ENCODE results near the gene LMLN.

LMLN gene

DNA sequence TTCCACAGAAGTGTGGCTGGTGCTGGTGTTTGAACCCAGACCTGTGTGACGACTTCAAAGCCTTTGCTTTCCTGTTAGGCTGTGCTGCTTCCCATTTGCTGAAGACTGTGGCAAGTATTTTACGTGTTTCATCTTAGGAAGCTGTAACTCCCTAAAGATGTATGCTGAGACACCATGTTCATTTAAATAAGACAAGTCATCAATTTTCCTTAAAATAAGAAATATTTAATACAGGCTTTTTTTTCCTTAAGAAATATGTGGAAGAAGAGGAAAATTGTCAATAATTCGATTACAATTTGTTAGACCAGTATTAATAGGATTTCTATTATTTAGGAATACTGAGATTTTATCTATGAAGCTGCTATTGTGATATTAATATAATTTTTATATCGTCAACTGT is 58.4 kb downstream of the LMLN start:
- no peak overlapping the region for H3K27ac ChIP-seq (ENCODE audit: low read depth, low read length)
- H3F3A ChIP-seq (ENCODE audit: insufficient read depth) = no peaks in the 10 kb centered on the region
- H2AFZ ChIP-seq (ENCODE audit: low read depth, low read length, severe bottlenecking) = no peak overlapping the region
- no peaks in the 10 kb centered on the region for H4K20me1 ChIP-seq (ENCODE audit: low read depth, low read length)
- no peak overlapping the region for H3K9ac ChIP-seq (ENCODE audit: low read length)
- no peaks in the 10 kb centered on the region for H3K36me3 ChIP-seq (ENCODE audit: low read length)
- no peak overlapping the region for H3K4me2 ChIP-seq (ENCODE audit: low read depth, low read length, poor library complexity, severe bottlenecking)
- H3K79me2 ChIP-seq (ENCODE audit: insufficient read depth, low read length) = no peaks in the 10 kb centered on the region
- no peak for TF ChIP-seq EZH2phosphoT487 (conservative IDR thresholded peaks at IDR 0.05; ENCODE audit: low read length)
- TF ChIP-seq, protein P1, sequence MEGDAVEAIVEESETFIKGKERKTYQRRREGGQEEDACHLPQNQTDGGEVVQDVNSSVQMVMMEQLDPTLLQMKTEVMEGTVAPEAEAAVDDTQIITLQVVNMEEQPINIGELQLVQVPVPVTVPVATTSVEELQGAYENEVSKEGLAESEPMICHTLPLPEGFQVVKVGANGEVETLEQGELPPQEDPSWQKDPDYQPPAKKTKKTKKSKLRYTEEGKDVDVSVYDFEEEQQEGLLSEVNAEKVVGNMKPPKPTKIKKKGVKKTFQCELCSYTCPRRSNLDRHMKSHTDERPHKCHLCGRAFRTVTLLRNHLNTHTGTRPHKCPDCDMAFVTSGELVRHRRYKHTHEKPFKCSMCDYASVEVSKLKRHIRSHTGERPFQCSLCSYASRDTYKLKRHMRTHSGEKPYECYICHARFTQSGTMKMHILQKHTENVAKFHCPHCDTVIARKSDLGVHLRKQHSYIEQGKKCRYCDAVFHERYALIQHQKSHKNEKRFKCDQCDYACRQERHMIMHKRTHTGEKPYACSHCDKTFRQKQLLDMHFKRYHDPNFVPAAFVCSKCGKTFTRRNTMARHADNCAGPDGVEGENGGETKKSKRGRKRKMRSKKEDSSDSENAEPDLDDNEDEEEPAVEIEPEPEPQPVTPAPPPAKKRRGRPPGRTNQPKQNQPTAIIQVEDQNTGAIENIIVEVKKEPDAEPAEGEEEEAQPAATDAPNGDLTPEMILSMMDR (IDR thresholded peaks at IDR 0.05; ENCODE audit: insufficient read depth, low read length, poor library complexity, severe bottlenecking) = no peak
- H3K4me3 ChIP-seq (ENCODE audit: insufficient read depth, low read length, poor library complexity, severe bottlenecking) = no peak overlapping the region
- no peaks in the 10 kb centered on the region for H3K9me2 ChIP-seq (replicated peaks; ENCODE audit: insufficient read depth, low read length)
- no peaks in the 10 kb centered on the region for H3K27me3 ChIP-seq (ENCODE audit: low read length)
- no peaks in the 10 kb centered on the region for H3K9me3 ChIP-seq (ENCODE audit: insufficient read depth, low read length)

DNA sequence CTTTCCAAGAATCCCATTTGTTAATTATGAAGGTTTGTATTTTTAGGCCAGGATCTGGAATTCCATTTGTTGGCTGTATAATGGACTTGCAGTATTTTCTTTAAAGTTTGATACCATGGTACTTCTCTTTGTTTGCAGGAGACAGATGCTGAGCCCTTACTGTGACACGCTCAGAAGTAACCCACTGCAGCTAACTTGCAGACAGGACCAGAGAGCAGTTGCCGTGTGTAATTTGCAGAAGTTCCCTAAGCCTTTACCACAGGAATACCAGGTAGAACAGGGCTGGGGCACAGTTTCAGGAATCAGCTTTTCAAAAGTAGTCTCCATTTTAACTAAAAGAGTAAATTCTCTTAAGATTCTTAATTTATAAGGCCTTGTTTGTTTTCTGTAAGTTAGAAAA is 59.1 kb downstream of the LMLN start:
- H4K20me1 ChIP-seq (ENCODE audit: low read depth, low read length) = no peaks in the 10 kb centered on the region
- no peak overlapping the region for H3K4me3 ChIP-seq (ENCODE audit: insufficient read depth, low read length, poor library complexity, severe bottlenecking)
- no peaks in the 10 kb centered on the region for H3K9me3 ChIP-seq (ENCODE audit: insufficient read depth, low read length)

DNA sequence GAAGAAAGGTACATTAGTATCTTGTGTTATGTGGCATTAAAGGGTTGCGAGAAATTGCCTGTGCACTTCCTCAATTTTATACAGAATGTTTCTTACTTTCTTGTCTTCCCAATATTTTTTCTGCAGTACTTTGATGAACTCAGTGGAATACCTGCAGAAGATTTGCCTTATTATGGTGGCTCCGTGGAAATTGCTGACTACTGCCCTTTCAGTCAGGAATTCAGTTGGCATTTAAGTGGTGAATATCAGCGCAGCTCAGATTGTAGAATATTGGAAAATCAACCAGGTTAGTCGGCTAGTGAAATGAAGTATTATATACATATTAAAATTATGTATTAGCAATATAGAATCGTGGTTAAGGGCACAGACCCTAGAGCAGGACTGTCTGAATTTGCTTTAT is 61.3 kb downstream of the LMLN start:
- Histone ChIP-seq H3K4me3 (ENCODE audit: insufficient read depth, low read length, poor library complexity, severe bottlenecking) (no peak overlapping the region), H2AFZ (ENCODE audit: low read depth, low read length, severe bottlenecking) (no peak overlapping the region), H3F3A (ENCODE audit: insufficient read depth) (no peaks in the 10 kb centered on the region), H3K9me2 (replicated peaks; ENCODE audit: insufficient read depth, low read length) (no peaks in the 10 kb centered on the region), H3K27ac (ENCODE audit: low read depth, low read length) (no peak overlapping the region), H3K79me2 (ENCODE audit: insufficient read depth, low read length) (no peaks in the 10 kb centered on the region), H4K20me1 (ENCODE audit: low read depth, low read length) (no peaks in the 10 kb centered on the region), H3K9ac (ENCODE audit: low read length) (no peak overlapping the region), H3K36me3 (ENCODE audit: low read length) (no peaks in the 10 kb centered on the region), H3K27me3 (ENCODE audit: low read length) (no peaks in the 10 kb centered on the region), H3K9me3 (ENCODE audit: insufficient read depth, low read length) (no peaks in the 10 kb centered on the region), H3K4me2 (ENCODE audit: low read depth, low read length, poor library complexity, severe bottlenecking) (no peak overlapping the region)
- TF ChIP-seq, protein P1 (IDR thresholded peaks at IDR 0.05; ENCODE audit: insufficient read depth, low read length, poor library complexity, severe bottlenecking) = no peak
- TF ChIP-seq EZH2phosphoT487 (conservative IDR thresholded peaks at IDR 0.05; ENCODE audit: low read length) = no peak

More for the DNA sequence above, 59.1 kb downstream of the LMLN start:
- no peak overlapping the region for H3K27ac ChIP-seq (ENCODE audit: low read depth, low read length)
- H3K4me2 ChIP-seq (ENCODE audit: low read depth, low read length, poor library complexity, severe bottlenecking) = no peak overlapping the region
- no peak overlapping the region for H2AFZ ChIP-seq (ENCODE audit: low read depth, low read length, severe bottlenecking)
- H3F3A ChIP-seq (ENCODE audit: insufficient read depth) = no peaks in the 10 kb centered on the region
- H3K9ac ChIP-seq (ENCODE audit: low read length) = no peak overlapping the region
- no peaks in the 10 kb centered on the region for H3K9me2 ChIP-seq (replicated peaks; ENCODE audit: insufficient read depth, low read length)
- no peaks in the 10 kb centered on the region for H3K36me3 ChIP-seq (ENCODE audit: low read length)
- TF ChIP-seq EZH2phosphoT487 (conservative IDR thresholded peaks at IDR 0.05; ENCODE audit: low read length) = no peak
- TF ChIP-seq, protein P1 (IDR thresholded peaks at IDR 0.05; ENCODE audit: insufficient read depth, low read length, poor library complexity, severe bottlenecking) = no peak
- no peaks in the 10 kb centered on the region for H3K79me2 ChIP-seq (ENCODE audit: insufficient read depth, low read length)
- H3K27me3 ChIP-seq (ENCODE audit: low read length) = no peaks in the 10 kb centered on the region

All from SU-DHL-6 (cell line).